Activated CD4-positive, alpha-beta memory T cell treated with anti-CD3 and anti-CD28 coated beads, Interleukin-2, amount 10 ng/mL, durations not matched to agents 7 days and 5 days (primary cell): ENCODE results near the gene MAP3K19. TPM values are rescaled to one million over a fixed set of nuclear protein-coding genes. Genes with fewer than 3 reads are reported as not detected.
A peak's percentile ranks its signal among the peaks of the same experiment; 100 is the strongest.
"Not testable (repeated sequence)": the region's sequence is repeated elsewhere in the genome, so short reads cannot be mapped to it uniquely, and the experiment has no call there.

ENCODE experiments used
- CTCF ChIA-PET: fragments of 350-600 bp; sonication (Branson Sonifier 250); formaldehyde crosslinking; loops from one replicate; lab custom pipeline; 2021; ENCODE audit warnings: antibody characterized with exemption, inconsistent platforms; lab: Charles Lee
- POLR2A ChIA-PET: fragments of 350-600 bp; sonication (Branson Sonifier 250); formaldehyde crosslinking; loops from one replicate; lab custom pipeline; 2021; ENCODE audit warnings: antibody characterized with exemption; lab: Charles Lee
- DNase-seq: peaks from one replicate; pipeline ENCODE4 v3.0.0-alpha.2; 2020
- H3K27ac Mint-ChIP-seq: one replicate; pipeline ENCODE4 v1.8.0; 2021; ENCODE audit warnings: mild to moderate bottlenecking, mixed read lengths
- H3K27me3 Mint-ChIP-seq: one replicate; pipeline ENCODE4 v1.8.0; 2021; ENCODE audit warnings: mixed read lengths
- H3K36me3 Mint-ChIP-seq: one replicate; pipeline ENCODE4 v1.8.0; 2021; ENCODE audit warnings: low read depth, mixed read lengths
- H3K4me1 Mint-ChIP-seq: one replicate; pipeline ENCODE4 v1.8.0; 2021; ENCODE audit warnings: mixed read lengths
- H3K4me3 Mint-ChIP-seq: one replicate; pipeline ENCODE4 v1.8.0; 2021; ENCODE audit warnings: mild to moderate bottlenecking, mixed read lengths
- H3K9me3 Mint-ChIP-seq: one replicate; pipeline ENCODE4 v1.8.0; 2021; ENCODE audit warnings: mixed read lengths
- total RNA-seq, 2 experiments: library from RNA; stranded (reverse); gene quantifications; one replicate each; pipeline ENCODE4 v1.2.3, GENCODE V29; 2021

The MAP3K19 gene
- total RNA-seq, 2 experiments from 2014 or later: not detected

DNA sequence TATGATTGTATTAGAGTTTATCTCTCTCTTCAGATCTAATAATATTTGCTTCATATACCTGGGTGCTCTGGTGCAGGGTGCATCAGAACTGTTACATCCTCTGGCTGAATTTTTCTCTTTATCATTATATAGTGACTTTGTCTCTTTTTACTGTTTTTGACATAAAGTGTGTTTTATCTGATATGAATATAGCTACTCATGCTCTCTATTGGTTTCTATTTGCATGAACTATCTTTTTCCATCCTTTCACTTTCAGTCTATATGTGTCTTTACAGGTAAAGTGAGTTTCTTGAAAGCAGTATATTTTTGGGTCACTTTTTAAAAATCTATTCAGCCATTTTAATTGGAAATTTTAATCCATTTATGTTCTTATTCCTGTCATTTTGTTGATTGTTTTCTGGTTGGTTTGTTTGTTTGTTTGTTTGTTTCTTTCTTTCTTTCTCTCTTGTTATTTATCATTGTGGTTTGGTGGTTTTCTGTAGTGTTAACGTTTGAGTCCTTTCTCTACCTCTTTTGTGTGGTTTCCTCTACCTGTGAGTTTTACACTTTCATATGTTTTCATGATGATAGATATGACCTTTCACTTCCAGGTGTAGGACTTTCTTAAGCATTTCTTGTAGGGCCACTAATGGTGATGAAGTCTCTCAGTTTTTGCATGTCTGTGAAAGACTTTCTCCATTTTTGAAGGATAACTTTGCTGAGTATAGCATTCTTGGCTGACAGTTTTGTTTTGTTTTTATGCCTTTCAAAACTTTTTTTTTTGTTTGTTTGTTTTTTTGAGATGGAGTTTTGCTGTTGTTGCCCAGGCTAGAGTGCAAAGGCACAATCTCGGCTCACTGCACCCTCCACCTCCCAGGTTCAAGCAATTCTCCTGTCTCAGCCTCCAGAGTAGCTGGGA, 73.8 kb downstream of the MAP3K19 start:
- CTCF ChIA-PET: no interaction called here
- no peak for DNase-seq
- peaks cover 8% of the 10 kb centered on the region for H3K4me1 Mint-ChIP-seq
- POLR2A ChIA-PET: no interaction called here
- H3K27me3 Mint-ChIP-seq: peaks cover 17% of the 10 kb centered on the region
- H3K27ac Mint-ChIP-seq: no peak overlapping the region
- peaks cover 16% of the 10 kb centered on the region for H3K36me3 Mint-ChIP-seq
- H3K4me3 Mint-ChIP-seq: no peak overlapping the region
- H3K9me3 Mint-ChIP-seq: peaks cover 38% of the 10 kb centered on the region

DNA sequence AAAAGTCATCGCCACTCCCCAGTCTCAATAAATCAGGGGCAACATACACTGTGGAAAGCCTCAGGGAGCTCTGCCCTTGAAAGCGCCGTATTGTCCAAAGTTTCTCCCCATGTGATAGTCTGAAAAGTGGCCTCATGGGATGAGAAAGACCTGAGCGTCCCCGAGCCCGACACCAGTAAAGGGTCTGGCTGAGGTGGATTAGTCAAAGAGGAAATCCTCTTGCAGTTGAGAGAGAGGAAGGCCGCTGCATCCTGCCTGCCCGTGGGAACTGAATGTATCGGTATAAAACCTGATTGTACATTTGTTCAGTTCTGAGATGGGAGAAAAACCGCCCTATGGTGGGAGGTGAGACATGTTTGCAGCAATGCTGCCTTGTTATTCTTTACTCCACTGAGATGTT, 80.1 kb downstream of the MAP3K19 start:
- H3K4me3 Mint-ChIP-seq, H3K27ac Mint-ChIP-seq, CTCF ChIA-PET, POLR2A ChIA-PET, DNase-seq, H3K4me1 Mint-ChIP-seq, H3K36me3 Mint-ChIP-seq: not testable (repeated sequence)
- H3K27me3 Mint-ChIP-seq: peaks cover 12% of the 10 kb centered on the region
- peaks cover 18% of the 10 kb centered on the region for H3K9me3 Mint-ChIP-seq

DNA sequence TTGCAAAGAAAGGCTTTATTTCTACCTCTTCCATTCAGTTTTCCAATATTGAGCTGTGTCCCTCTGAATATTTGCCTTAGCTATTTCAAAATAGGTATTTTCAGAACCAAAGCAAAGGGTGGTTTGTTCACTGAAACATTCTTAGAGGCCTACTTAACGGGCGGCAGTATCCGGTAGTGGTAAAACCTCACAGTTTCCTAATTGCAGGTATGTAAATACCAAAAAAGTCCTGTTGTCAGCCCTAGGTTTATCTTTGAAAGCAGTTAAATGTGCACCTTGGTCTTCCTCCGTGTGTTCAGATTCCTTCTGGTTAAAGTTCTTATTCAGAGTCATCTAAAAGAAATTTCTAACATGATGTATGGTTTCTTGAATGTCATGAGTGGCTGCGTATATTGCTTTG, 89.8 kb downstream of the MAP3K19 start:
- Mint-ChIP-seq H3K27me3 (no peaks in the 10 kb centered on the region), H3K27ac (no peak overlapping the region), H3K36me3 (peaks cover 49% of the 10 kb centered on the region), H3K4me1 (peaks cover 4% of the 10 kb centered on the region), H3K4me3 (no peak overlapping the region), H3K9me3 (no peaks in the 10 kb centered on the region)
- DNase-seq: no peak
- POLR2A ChIA-PET: no interaction called here
- CTCF ChIA-PET: no interaction called here

DNA sequence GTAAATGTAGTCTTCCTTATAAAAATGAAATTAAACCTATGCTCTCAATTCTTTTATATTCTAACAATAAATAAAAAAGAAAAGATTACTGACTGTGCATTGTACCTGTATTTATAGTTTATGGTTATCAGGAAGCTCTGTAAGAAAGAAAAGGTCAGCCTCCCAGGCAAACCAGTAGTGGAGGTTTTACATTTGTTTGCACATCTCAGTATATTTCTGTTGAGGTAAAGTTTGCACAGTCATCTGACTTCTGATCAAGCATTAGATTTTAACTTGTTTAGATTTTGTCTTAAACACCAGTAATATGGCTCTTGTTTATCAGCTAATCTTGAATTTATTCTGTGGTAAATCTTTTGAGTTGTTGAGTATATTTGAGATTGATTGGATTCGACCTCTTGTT, 91.5 kb downstream of the MAP3K19 start:
- peaks cover 62% of the 10 kb centered on the region for H3K36me3 Mint-ChIP-seq
- no peaks in the 10 kb centered on the region for H3K27me3 Mint-ChIP-seq
- no peak for DNase-seq
- POLR2A ChIA-PET: interaction anchor here (1.2 to 1.3 kb wide), 2 partner anchors 20 to 38 kb away, joined by 3 to 4 read pairs; no protein-coding TSS in a partner anchor
- CTCF ChIA-PET: no interaction called here
- H3K4me3 Mint-ChIP-seq: no peak overlapping the region
- peaks cover 6% of the 10 kb centered on the region for H3K4me1 Mint-ChIP-seq
- no peak overlapping the region for H3K27ac Mint-ChIP-seq
- no peaks in the 10 kb centered on the region for H3K9me3 Mint-ChIP-seq

DNA sequence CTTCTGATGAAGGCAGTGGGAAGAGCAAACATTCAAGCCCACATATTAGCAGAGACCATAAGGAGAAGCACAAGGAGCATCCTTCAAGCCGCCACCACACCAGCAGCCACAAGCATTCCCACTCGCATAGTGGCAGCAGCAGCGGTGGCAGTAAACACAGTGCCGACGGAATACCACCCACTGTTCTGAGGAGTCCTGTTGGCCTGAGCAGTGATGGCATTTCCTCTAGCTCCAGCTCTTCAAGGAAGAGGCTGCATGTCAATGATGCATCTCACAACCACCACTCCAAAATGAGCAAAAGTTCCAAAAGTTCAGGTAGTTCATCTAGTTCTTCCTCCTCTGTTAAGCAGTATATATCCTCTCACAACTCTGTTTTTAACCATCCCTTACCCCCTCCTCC, 93.2 kb downstream of the MAP3K19 start:
- Mint-ChIP-seq H3K4me1 (peaks cover 17% of the 10 kb centered on the region), H3K27ac (no peak overlapping the region), H3K4me3 (no peak overlapping the region), H3K27me3 (no peaks in the 10 kb centered on the region), H3K36me3 (peaks cover 71% of the 10 kb centered on the region), H3K9me3 (no peaks in the 10 kb centered on the region)
- CTCF ChIA-PET: no interaction called here
- POLR2A ChIA-PET: interaction anchor here (1.7 kb wide), 1 partner anchor 11 kb away, joined by 3 read pairs; no protein-coding TSS in a partner anchor
- DNase-seq: no peak

DNA sequence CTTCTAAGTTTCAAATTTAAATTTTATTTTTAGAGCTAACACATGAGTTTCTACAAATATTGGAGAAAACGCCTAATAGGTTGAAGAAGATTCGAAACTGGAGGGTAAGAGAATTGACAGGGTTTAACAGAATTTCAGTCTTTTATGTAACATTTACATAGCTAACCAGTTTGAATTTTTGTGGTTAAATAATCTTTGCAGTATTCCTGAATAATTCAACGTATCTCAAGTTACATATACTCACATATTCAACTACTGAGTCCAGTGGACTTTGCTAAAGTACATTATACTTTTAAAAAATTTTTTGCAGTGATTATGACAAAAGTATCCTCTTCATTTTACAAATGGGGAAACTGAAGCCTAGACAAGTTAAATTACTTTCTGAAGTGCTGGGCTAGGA, 94.6 kb downstream of the MAP3K19 start:
- no peak overlapping the region for H3K4me3 Mint-ChIP-seq
- H3K9me3 Mint-ChIP-seq: no peaks in the 10 kb centered on the region
- peaks cover 20% of the 10 kb centered on the region for H3K4me1 Mint-ChIP-seq
- ChIA-PET POLR2A (interaction anchor here (1.1 kb wide), 1 partner anchor 35 kb away, joined by 3 read pairs; no protein-coding TSS in a partner anchor), CTCF (no interaction called here)
- DNase-seq: no peak
- H3K27ac Mint-ChIP-seq: no peak overlapping the region
- H3K27me3 Mint-ChIP-seq: no peaks in the 10 kb centered on the region
- H3K36me3 Mint-ChIP-seq: peaks cover 71% of the 10 kb centered on the region

DNA sequence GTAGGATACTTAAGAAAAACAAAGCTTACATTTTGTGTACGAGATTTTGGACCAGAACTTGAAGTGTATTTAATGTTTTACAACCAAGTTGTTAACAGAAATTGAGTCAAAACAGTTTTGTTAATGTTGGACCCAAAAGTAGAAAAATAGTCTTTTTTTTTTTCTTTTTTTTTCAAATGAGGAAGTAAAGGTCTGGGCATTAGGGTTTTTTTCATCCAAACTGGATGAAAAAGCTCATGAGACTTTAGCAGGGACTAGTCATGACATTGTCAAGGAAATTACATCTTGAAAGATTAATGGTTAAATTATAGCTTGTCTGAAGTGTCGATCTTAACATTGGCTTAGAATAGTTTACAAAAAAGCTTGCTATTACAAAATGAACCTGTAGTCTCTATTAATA, 96.4 kb downstream of the MAP3K19 start:
- Mint-ChIP-seq H3K27me3 (no peaks in the 10 kb centered on the region), H3K4me3 (no peak overlapping the region), H3K27ac (no peak overlapping the region), H3K36me3 (peaks cover 69% of the 10 kb centered on the region), H3K4me1 (peaks cover 20% of the 10 kb centered on the region), H3K9me3 (no peaks in the 10 kb centered on the region)
- POLR2A ChIA-PET: interaction anchor here (0.9 kb wide), 1 partner anchor 24 kb away, joined by 3 read pairs; no protein-coding TSS in a partner anchor
- CTCF ChIA-PET: no interaction called here
- DNase-seq: no peak

DNA sequence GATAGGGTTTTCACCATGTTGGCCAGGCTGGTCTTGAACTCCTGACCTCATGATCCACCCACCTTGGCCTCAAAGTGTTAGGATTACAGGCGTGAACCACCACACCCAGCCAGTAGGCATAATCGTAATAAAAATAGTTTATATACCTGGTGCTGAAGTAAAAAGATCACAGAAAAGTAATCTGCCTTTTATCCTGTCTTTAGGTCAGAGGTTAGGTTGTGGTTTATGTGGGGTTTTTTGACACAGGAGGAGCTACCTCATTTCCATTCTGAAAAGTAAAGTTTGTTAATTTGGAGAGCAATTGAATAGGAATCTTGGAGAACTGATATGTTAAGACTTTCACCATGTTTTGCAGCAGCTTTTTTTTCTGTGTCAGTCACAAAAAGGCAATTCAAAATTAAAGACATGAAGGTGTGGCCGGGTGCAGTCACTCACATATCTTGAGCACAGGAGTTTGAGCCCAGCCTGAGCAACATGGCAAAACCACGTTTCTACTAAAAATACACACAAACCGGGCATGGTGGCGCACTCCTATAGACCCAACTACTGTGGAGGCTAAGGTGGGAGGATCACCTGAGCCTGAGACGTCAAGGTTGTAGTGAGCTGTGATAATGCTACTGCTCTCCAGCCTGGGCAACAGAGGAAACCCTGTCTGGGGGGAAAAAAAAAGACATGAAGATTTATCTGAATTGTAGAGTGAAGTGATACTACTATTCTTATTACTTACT, 97.1 kb downstream of the MAP3K19 start:
- Mint-ChIP-seq H3K36me3 (peaks cover 76% of the 10 kb centered on the region), H3K4me1 (peaks cover 20% of the 10 kb centered on the region), H3K27ac (peak overlapping the region; percentile 40), H3K9me3 (no peaks in the 10 kb centered on the region), H3K27me3 (no peaks in the 10 kb centered on the region), H3K4me3 (no peak overlapping the region)
- ChIA-PET POLR2A (interaction anchor here (0.9 kb wide), 2 partner anchors 8 to 23 kb away, joined by 3 read pairs; no protein-coding TSS in a partner anchor), CTCF (no interaction called here)
- DNase-seq: no peak

DNA sequence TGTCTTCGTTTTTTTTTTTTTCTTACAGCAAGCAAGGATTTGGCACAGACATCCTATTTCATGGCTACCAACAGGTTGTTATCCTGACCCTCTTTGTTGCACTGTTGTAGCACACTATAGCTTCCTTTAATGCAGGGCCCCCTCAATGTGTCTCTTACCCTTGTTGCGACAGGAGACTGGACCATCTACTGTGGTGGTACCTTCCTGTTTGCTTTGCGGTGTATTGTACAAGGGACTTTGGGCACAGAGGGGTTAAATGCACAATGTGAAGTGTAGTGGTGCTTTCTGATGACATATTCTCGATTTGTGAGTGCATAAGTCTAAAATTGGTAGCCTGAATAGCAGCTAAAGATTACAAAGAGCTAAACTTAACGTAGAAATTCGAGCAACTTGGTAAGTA, 101.2 kb downstream of the MAP3K19 start:
- no peaks in the 10 kb centered on the region for H3K9me3 Mint-ChIP-seq
- CTCF ChIA-PET: no interaction called here
- H3K27ac Mint-ChIP-seq: no peak overlapping the region
- H3K36me3 Mint-ChIP-seq: peaks cover 66% of the 10 kb centered on the region
- peaks cover 20% of the 10 kb centered on the region for H3K4me1 Mint-ChIP-seq
- no peak overlapping the region for H3K4me3 Mint-ChIP-seq
- POLR2A ChIA-PET: interaction anchor here (1.4 kb wide), 1 partner anchor 26 kb away, joined by 3 read pairs; no protein-coding TSS in a partner anchor
- no peaks in the 10 kb centered on the region for H3K27me3 Mint-ChIP-seq
- no peak for DNase-seq

DNA sequence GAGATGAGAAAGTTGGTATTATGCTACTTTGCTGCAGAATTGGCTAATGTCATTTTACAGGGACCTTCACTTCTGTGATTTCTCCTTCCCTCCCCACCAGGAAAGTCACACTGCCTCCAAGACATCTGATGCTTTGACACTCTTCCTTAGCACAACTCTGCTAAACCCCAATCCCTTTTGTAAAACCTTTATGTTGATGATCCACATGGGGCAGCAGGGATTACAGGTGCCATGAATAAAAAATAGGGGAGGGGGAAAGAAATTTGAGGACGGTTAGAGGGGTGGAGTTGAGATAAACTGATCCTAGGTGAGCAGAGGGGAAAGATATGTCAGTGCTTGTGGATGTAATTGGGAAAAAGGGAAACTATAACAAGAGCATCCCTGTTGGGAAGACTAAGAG, 102.3 kb downstream of the MAP3K19 start:
- H3K27ac Mint-ChIP-seq: peak overlapping the region; percentile 9
- peaks cover 63% of the 10 kb centered on the region for H3K36me3 Mint-ChIP-seq
- ChIA-PET CTCF (no interaction called here), POLR2A (interaction anchor here (1.4 to 1.5 kb wide), 2 partner anchors 19 to 25 kb away, joined by 3 read pairs; no protein-coding TSS in a partner anchor)
- H3K27me3 Mint-ChIP-seq: no peaks in the 10 kb centered on the region
- peaks cover 14% of the 10 kb centered on the region for H3K4me1 Mint-ChIP-seq
- no peak for DNase-seq
- no peak overlapping the region for H3K4me3 Mint-ChIP-seq
- H3K9me3 Mint-ChIP-seq: no peaks in the 10 kb centered on the region

DNA sequence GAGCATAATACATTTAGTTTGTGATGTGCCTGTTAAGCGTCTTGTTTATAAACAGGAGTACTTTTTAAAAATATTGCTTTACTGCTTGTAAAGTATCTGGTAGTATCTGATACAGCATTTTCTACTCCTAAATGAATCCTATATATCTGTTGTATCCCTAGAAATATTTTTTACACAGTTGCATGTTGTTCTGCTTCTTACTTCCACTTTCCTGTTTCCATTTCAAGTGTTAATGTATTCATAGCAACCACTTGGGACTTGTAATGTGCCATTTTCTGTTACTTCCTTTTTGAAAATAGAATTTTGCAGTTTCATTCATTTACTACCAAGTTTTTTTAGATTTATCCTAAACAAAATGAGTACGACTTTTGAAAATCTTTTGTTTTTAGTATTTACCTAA, 103.7 kb downstream of the MAP3K19 start:
- POLR2A ChIA-PET: interaction anchor here (1.5 kb wide), 1 partner anchor 17 kb away, joined by 3 read pairs; no protein-coding TSS in a partner anchor
- Mint-ChIP-seq H3K27me3 (no peaks in the 10 kb centered on the region), H3K4me1 (peaks cover 10% of the 10 kb centered on the region), H3K9me3 (no peaks in the 10 kb centered on the region), H3K27ac (no peak overlapping the region), H3K4me3 (no peak overlapping the region), H3K36me3 (peaks cover 61% of the 10 kb centered on the region)
- CTCF ChIA-PET: no interaction called here
- DNase-seq: no peak

DNA sequence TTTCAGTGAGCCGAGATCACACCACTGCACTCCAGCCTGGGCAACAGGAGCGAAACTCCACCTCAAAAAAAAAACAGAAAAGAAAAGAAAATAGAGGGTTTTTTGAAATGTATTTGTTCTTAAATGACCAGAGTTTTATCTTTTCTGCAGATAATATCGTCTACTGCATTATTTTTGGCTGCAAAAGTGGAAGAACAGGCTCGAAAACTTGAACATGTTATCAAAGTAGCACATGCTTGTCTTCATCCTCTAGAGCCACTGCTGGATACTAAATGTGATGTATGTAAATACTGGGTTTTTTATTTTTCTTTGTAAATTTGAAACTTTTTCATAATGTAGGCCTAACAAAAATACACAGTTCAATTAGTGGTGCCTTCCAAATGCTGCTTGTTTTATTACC, 110.6 kb downstream of the MAP3K19 start:
- Mint-ChIP-seq H3K4me3 (no peak overlapping the region), H3K4me1 (peaks cover 37% of the 10 kb centered on the region), H3K27ac (no peak overlapping the region), H3K36me3 (peaks cover 50% of the 10 kb centered on the region), H3K9me3 (no peaks in the 10 kb centered on the region), H3K27me3 (no peaks in the 10 kb centered on the region)
- CTCF ChIA-PET: no interaction called here
- POLR2A ChIA-PET: no interaction called here
- DNase-seq: no peak

DNA sequence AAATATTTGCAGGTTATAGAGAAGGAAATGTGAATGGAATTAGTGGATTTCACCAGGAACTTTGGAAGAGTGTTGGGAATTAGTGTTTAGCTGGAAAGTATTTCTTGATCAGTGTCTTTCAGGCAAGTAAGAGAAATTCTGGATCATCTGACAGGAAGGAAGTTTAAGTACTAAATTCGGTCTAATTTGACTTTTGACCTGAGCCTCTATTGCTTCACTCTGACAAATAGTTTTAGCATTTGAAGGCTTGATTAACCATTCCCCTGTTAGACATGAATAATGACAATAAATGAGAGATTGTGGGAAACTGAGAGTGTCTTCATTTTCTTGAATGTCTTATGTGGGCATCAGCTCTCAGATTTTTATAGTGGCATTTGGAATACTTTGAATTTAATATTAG, 112.6 kb downstream of the MAP3K19 start:
- Mint-ChIP-seq H3K27ac (no peak overlapping the region), H3K27me3 (no peaks in the 10 kb centered on the region)
- CTCF ChIA-PET: no interaction called here

More for the DNA sequence above, 112.6 kb downstream of the MAP3K19 start:
- no peaks in the 10 kb centered on the region for H3K9me3 Mint-ChIP-seq
- DNase-seq: no peak
- no peak overlapping the region for H3K4me3 Mint-ChIP-seq
- H3K4me1 Mint-ChIP-seq: peaks cover 50% of the 10 kb centered on the region
- POLR2A ChIA-PET: interaction anchor here (2.4 kb wide), 1 partner anchor 16 kb away, joined by 8 read pairs; the partner anchor contains the start of gene CCNT2
- H3K36me3 Mint-ChIP-seq: peaks cover 45% of the 10 kb centered on the region
